GM21381 (cell line): Measurements from ENCODE around the gene EXOSC2.
"Not testable (repeated sequence)": the region's sequence is repeated elsewhere in the genome, so short reads cannot be mapped to it uniquely, and the experiment has no call there.

Experiments
- ATAC-seq: cut with Tn5 transposase; IDR thresholded peaks from one replicate; pipeline ENCODE4 v1.9.1; 2021; ENCODE audit warnings: mild to moderate bottlenecking, moderate library complexity; ENCODE audit not compliant: unreplicated experiment

EXOSC2 gene

GRCh38 chr9:130666393-130667119, 27.0 kb upstream of the EXOSC2 start:
- no peak for ATAC-seq

- no peak for ATAC-seq
Observed at GRCh38 chr9:130667120-130667435, 26.5 kb upstream of the EXOSC2 start.

- no peak for ATAC-seq
Observed at GRCh38 chr9:130668196-130668595, 25.4 kb upstream of the EXOSC2 start.

- ATAC-seq: no peak
Observed at GRCh38 chr9:130668659-130669058, 24.9 kb upstream of the EXOSC2 start.

GRCh38 chr9:130669965-130670364, 23.6 kb upstream of the EXOSC2 start:
- ATAC-seq: no peak

- ATAC-seq: no peak
Observed at GRCh38 chr9:130670644-130671043, 22.9 kb upstream of the EXOSC2 start.

GRCh38 chr9:130672466-130672865, 21.1 kb upstream of the EXOSC2 start:
- ATAC-seq: no peak

GRCh38 chr9:130672933-130673615, 20.5 kb upstream of the EXOSC2 start:
- ATAC-seq: no peak

GRCh38 chr9:130675396-130675795, 18.2 kb upstream of the EXOSC2 start:
- ATAC-seq: no peak

GRCh38 chr9:130677252-130677651, 16.3 kb upstream of the EXOSC2 start:
- no peak for ATAC-seq

GRCh38 chr9:130680836-130681768, 12.5 kb upstream of the EXOSC2 start:
- ATAC-seq: no peak

GRCh38 chr9:130681769-130682420, 11.7 kb upstream of the EXOSC2 start:
- no peak for ATAC-seq

- ATAC-seq: no peak
Observed at GRCh38 chr9:130682421-130683121, 11.0 kb upstream of the EXOSC2 start.

- no peak for ATAC-seq
Observed at GRCh38 chr9:130685104-130685503, 8.5 kb upstream of the EXOSC2 start.

GRCh38 chr9:130685945-130686344, 7.6 kb upstream of the EXOSC2 start:
- ATAC-seq: not testable (repeated sequence)

GRCh38 chr9:130687615-130688014, 6.0 kb upstream of the EXOSC2 start:
- no peak for ATAC-seq

GRCh38 chr9:130688072-130688471, 5.5 kb upstream of the EXOSC2 start:
- no peak for ATAC-seq

GRCh38 chr9:130689572-130689936, 4.0 kb upstream of the EXOSC2 start:
- ATAC-seq: no peak

GRCh38 chr9:130689937-130690700, 3.5 kb upstream of the EXOSC2 start:
- no peak for ATAC-seq

- ATAC-seq: no peak
Observed at GRCh38 chr9:130692321-130692720, 1.3 kb upstream of the EXOSC2 start.
